ENCODE data around the gene RPP30.
"Not testable (repeated sequence)": the region's sequence is repeated elsewhere in the genome, so short reads cannot be mapped to it uniquely, and the experiment has no call there.

The RPP30 gene

GRCh38 chr10:90937645-90938258 is 66.0 kb downstream of the RPP30 start:
- no peaks in the 10 kb centered on the region for H3K79me2 ChIP-seq (ENCODE audit: insufficient read depth, low read length)
- H3K27ac ChIP-seq (ENCODE audit: low read depth, low read length, poor library complexity, severe bottlenecking): no peak overlapping the region
- no peaks in the 10 kb centered on the region for H3K27me3 ChIP-seq (ENCODE audit: insufficient read depth, low read length)
- H4K20me1 ChIP-seq (ENCODE audit: insufficient read depth, low read length): no peaks in the 10 kb centered on the region
- H3K9me2 ChIP-seq (ENCODE audit: low read depth, low read length): no peaks in the 10 kb centered on the region
- no peak for TF ChIP-seq CTCF (IDR thresholded peaks at IDR 0.05; ENCODE audit: low read length)
- TF ChIP-seq EZH2 (IDR thresholded peaks at IDR 0.05; ENCODE audit: borderline replicate concordance, low read length): no peak
- no peak overlapping the region for H3K9ac ChIP-seq (ENCODE audit: low read length)
- H3K9me3 ChIP-seq (ENCODE audit: low read length): no peaks in the 10 kb centered on the region
- H3K4me1 ChIP-seq (ENCODE audit: insufficient read depth, low read length, severe bottlenecking): no peaks in the 10 kb centered on the region
- H3K4me2 ChIP-seq (ENCODE audit: low read length): no peak overlapping the region
- H2AFZ ChIP-seq (ENCODE audit: low read length): no peak overlapping the region
- H3K4me3 ChIP-seq (ENCODE audit: low read depth, low read length, poor library complexity, severe bottlenecking): no peak overlapping the region
- no peaks in the 10 kb centered on the region for H3K36me3 ChIP-seq (ENCODE audit: insufficient read depth, low read length)
- H3F3A ChIP-seq (ENCODE audit: insufficient read depth, low read length): no peaks in the 10 kb centered on the region

GRCh38 chr10:90939116-90939515 is 67.3 kb downstream of the RPP30 start:
- TF ChIP-seq EZH2 (IDR thresholded peaks at IDR 0.05; ENCODE audit: borderline replicate concordance, low read length): no peak
- no peak for TF ChIP-seq CTCF (IDR thresholded peaks at IDR 0.05; ENCODE audit: low read length)
- Histone ChIP-seq H4K20me1 (ENCODE audit: insufficient read depth, low read length) (no peaks in the 10 kb centered on the region), H3K79me2 (ENCODE audit: insufficient read depth, low read length) (no peaks in the 10 kb centered on the region), H3F3A (ENCODE audit: insufficient read depth, low read length) (no peaks in the 10 kb centered on the region), H3K27ac (ENCODE audit: low read depth, low read length, poor library complexity, severe bottlenecking) (no peak overlapping the region), H2AFZ (ENCODE audit: low read length) (no peak overlapping the region), H3K9me3 (ENCODE audit: low read length) (no peaks in the 10 kb centered on the region), H3K9ac (ENCODE audit: low read length) (no peak overlapping the region), H3K9me2 (ENCODE audit: low read depth, low read length) (no peaks in the 10 kb centered on the region), H3K36me3 (ENCODE audit: insufficient read depth, low read length) (no peaks in the 10 kb centered on the region), H3K4me2 (ENCODE audit: low read length) (no peak overlapping the region), H3K4me1 (ENCODE audit: insufficient read depth, low read length, severe bottlenecking) (no peaks in the 10 kb centered on the region), H3K4me3 (ENCODE audit: low read depth, low read length, poor library complexity, severe bottlenecking) (no peak overlapping the region), H3K27me3 (ENCODE audit: insufficient read depth, low read length) (no peaks in the 10 kb centered on the region)

GRCh38 chr10:90939648-90940047 is 67.9 kb downstream of the RPP30 start:
- H3K4me2 ChIP-seq (ENCODE audit: low read length): no peak overlapping the region
- no peaks in the 10 kb centered on the region for H3K36me3 ChIP-seq (ENCODE audit: insufficient read depth, low read length)
- H4K20me1 ChIP-seq (ENCODE audit: insufficient read depth, low read length): no peaks in the 10 kb centered on the region
- H3K9ac ChIP-seq (ENCODE audit: low read length): no peak overlapping the region
- H3K9me2 ChIP-seq (ENCODE audit: low read depth, low read length): no peaks in the 10 kb centered on the region
- H3K9me3 ChIP-seq (ENCODE audit: low read length): no peaks in the 10 kb centered on the region
- no peaks in the 10 kb centered on the region for H3F3A ChIP-seq (ENCODE audit: insufficient read depth, low read length)
- H3K4me3 ChIP-seq (ENCODE audit: low read depth, low read length, poor library complexity, severe bottlenecking): no peak overlapping the region
- H3K79me2 ChIP-seq (ENCODE audit: insufficient read depth, low read length): no peaks in the 10 kb centered on the region
- no peak overlapping the region for H2AFZ ChIP-seq (ENCODE audit: low read length)
- no peaks in the 10 kb centered on the region for H3K27me3 ChIP-seq (ENCODE audit: insufficient read depth, low read length)
- no peaks in the 10 kb centered on the region for H3K4me1 ChIP-seq (ENCODE audit: insufficient read depth, low read length, severe bottlenecking)
- no peak overlapping the region for H3K27ac ChIP-seq (ENCODE audit: low read depth, low read length, poor library complexity, severe bottlenecking)
- TF ChIP-seq CTCF (IDR thresholded peaks at IDR 0.05; ENCODE audit: low read length) (no peak), EZH2 (IDR thresholded peaks at IDR 0.05; ENCODE audit: borderline replicate concordance, low read length) (no peak)

GRCh38 chr10:90942980-90943379 is 71.2 kb downstream of the RPP30 start:
- H2AFZ ChIP-seq (ENCODE audit: low read length); H3K9me2 ChIP-seq (ENCODE audit: low read depth, low read length); H3K27me3 ChIP-seq (ENCODE audit: insufficient read depth, low read length); H3K27ac ChIP-seq (ENCODE audit: low read depth, low read length, poor library complexity, severe bottlenecking); H3K4me2 ChIP-seq (ENCODE audit: low read length); H3F3A ChIP-seq (ENCODE audit: insufficient read depth, low read length); H3K9ac ChIP-seq (ENCODE audit: low read length); H3K4me1 ChIP-seq (ENCODE audit: insufficient read depth, low read length, severe bottlenecking); H3K9me3 ChIP-seq (ENCODE audit: low read length); H3K36me3 ChIP-seq (ENCODE audit: insufficient read depth, low read length); H3K4me3 ChIP-seq (ENCODE audit: low read depth, low read length, poor library complexity, severe bottlenecking); H4K20me1 ChIP-seq (ENCODE audit: insufficient read depth, low read length); H3K79me2 ChIP-seq (ENCODE audit: insufficient read depth, low read length): not testable (repeated sequence)
